Stimulated activated CD4-positive, alpha-beta T cell treated with anti-CD3 and anti-CD28 coated beads, Interleukin-2, amount 100 ng/mL, for 24 hours (primary cell): ENCODE measurements around the gene BAHD1.

Source experiments
- DNase-seq, 2 donors: peaks; one replicate each; pipeline ENCODE4 v3.0.0-alpha.2; 2020

BAHD1 gene

GRCh38 chr15:40469776-40470390 lies 29.1 kb downstream of the BAHD1 start:
- no peak for DNase-seq

GRCh38 chr15:40470423-40471104 lies 29.8 kb downstream of the BAHD1 start, which contains the start of gene CHST14:
TSS of gene CHST14 (plus strand) at chr15:40470984. CDS start at chr15:40471214, 230 bp downstream.
- DNase-seq = peak; percentile 53 to 62

GRCh38 chr15:40471105-40471807 lies 30.5 kb downstream of the BAHD1 start:
- DNase-seq = peak in 1 of 2 donors; percentile 30

GRCh38 chr15:40471808-40472150 lies 31.0 kb downstream of the BAHD1 start:
- DNase-seq = no peak

- DNase-seq = no peak
These were observed 31.5 kb downstream of the BAHD1 start for GRCh38 chr15:40472171-40472727.

GRCh38 chr15:40474581-40474980 lies 33.8 kb downstream of the BAHD1 start:
- no peak for DNase-seq

- no peak for DNase-seq
These were observed 37.0 kb downstream of the BAHD1 start for GRCh38 chr15:40477642-40478327.

- no peak for DNase-seq
These were observed 38.3 kb downstream of the BAHD1 start for GRCh38 chr15:40479024-40479423.

- DNase-seq = no peak
These were observed 40.8 kb downstream of the BAHD1 start for GRCh38 chr15:40481341-40482074.

- DNase-seq = no peak
These were observed 43.2 kb downstream of the BAHD1 start for GRCh38 chr15:40483919-40484318.

GRCh38 chr15:40486066-40486770 lies 45.5 kb downstream of the BAHD1 start:
- no peak for DNase-seq

- no peak for DNase-seq
These were observed 47.3 kb downstream of the BAHD1 start for GRCh38 chr15:40487816-40488682.

- no peak for DNase-seq
These were observed 48.8 kb downstream of the BAHD1 start for GRCh38 chr15:40489274-40490175.

- DNase-seq = peak; percentile 64
These were observed 52.5 kb downstream of the BAHD1 start for GRCh38 chr15:40493089-40493840.

GRCh38 chr15:40495516-40495915 lies 54.8 kb downstream of the BAHD1 start:
- DNase-seq = no peak

- DNase-seq = no peak
These were observed 57.7 kb downstream of the BAHD1 start for GRCh38 chr15:40498418-40498817.

GRCh38 chr15:40498891-40499290 lies 58.1 kb downstream of the BAHD1 start:
- DNase-seq = no peak

- no peak for DNase-seq
These were observed 59.2 kb downstream of the BAHD1 start for GRCh38 chr15:40499931-40500330.
